AG04450 (cell line): Measurements from ENCODE around the gene ASB14. TPM values are rescaled to one million over a fixed set of nuclear protein-coding genes. Genes with fewer than 3 reads are reported as not detected.
A peak's percentile ranks its signal among the peaks of the same experiment; 100 is the strongest.

Source experiments
- CTCF ChIA-PET: fragments of 300-600, 350-600 bp; formaldehyde crosslinking; extraction: SDS; loops from one replicate; lab custom pipeline; 2022; ENCODE audit warnings: antibody characterized with exemption, inconsistent platforms; lab: Charles Lee
- POLR2A ChIA-PET: fragments of 350-600 bp; formaldehyde crosslinking; extraction: SDS; loops from one replicate; lab custom pipeline; 2021; ENCODE audit warnings: antibody characterized with exemption, inconsistent platforms; lab: Yijun Ruan, JAX
- DNase-seq: peaks from one replicate; pipeline ENCODE4 v3.0.0-alpha.2; 2011; ENCODE audit warnings: low read depth, low spot score
- H3K27ac ChIP-seq: one replicate; pipeline ENCODE4 v1.5.1; 2012; ENCODE audit warnings: low read depth, low read length, control low read depth
- H3K27me3 ChIP-seq: one replicate; pipeline ENCODE4 v1.6.0; 2012; ENCODE audit warnings: low read length; ENCODE audit not compliant: control insufficient read depth, insufficient read depth
- H3K4me3 ChIP-seq: 2 replicates; pipeline ENCODE4 v1.5.1; 2011; ENCODE audit warnings: mild to moderate bottlenecking, low read depth, low read length, control low read depth
- H3K9me3 ChIP-seq: 2 replicates; pipeline ENCODE4 v1.5.1; 2012; ENCODE audit warnings: low read length; ENCODE audit not compliant: control insufficient read depth, insufficient read depth
- CTCF ChIP-seq: IDR thresholded peaks from 2 replicates; pipeline ENCODE4 v1.5.1; 2011; ENCODE audit warnings: low read depth, low read length, control low read depth, inconsistent platforms
- polyA plus RNA-seq: library from polyadenylated mRNA; depleted of rRNA; stranded (reverse); fragments of >200 nt; gene quantifications from 2 replicates; pipeline ENCODE4 v1.2.3, GENCODE V29; 2011; rRNA removed

ASB14 gene
- polyA plus RNA-seq, 1 experiment, result not detected

- TF ChIP-seq CTCF, result no peak
- ChIA-PET CTCF (interaction anchor here (1.1 to 1.5 kb wide), 4 partner anchors 57 to 74 kb away, joined by 4 to 7 read pairs (median 4); no protein-coding TSS in a partner anchor), POLR2A (no interaction called here)
- Histone ChIP-seq H3K4me3 (peak within 1 kb of the TSS; percentile 90), H3K27me3 (no peaks in the 10 kb centered on the region), H3K9me3 (no peaks in the 10 kb centered on the region), H3K27ac (peak within 1 kb of the TSS; percentile 84)
- peak; percentile 53 for DNase-seq
Measured at GRCh38 chr3:57227204-57227929, 65.1 kb downstream of the ASB14 start, which contains the start of gene APPL1. TSS of gene APPL1 (plus strand) at chr3:57227729. CDS start at chr3:57227884, 155 bp downstream.

- ChIA-PET CTCF (interaction anchor here (1.5 kb wide), 2 partner anchors 56 to 57 kb away, joined by 4 to 7 read pairs; no protein-coding TSS in a partner anchor), POLR2A (no interaction called here)
- no peak overlapping the region for H3K27ac ChIP-seq
- no peaks in the 10 kb centered on the region for H3K9me3 ChIP-seq
- no peaks in the 10 kb centered on the region for H3K27me3 ChIP-seq
- no peak for DNase-seq
- TF ChIP-seq CTCF, result no peak
- no peak overlapping the region for H3K4me3 ChIP-seq
Measured at GRCh38 chr3:57226176-57226575, 66.3 kb downstream of the ASB14 start.

- H3K27me3 ChIP-seq, result no peaks in the 10 kb centered on the region
- ChIA-PET CTCF (interaction anchor here (1.1 to 4.4 kb wide), 2 partner anchors 55 to 124 kb away, joined by 3 to 27 read pairs; no protein-coding TSS in a partner anchor), POLR2A (no interaction called here)
- TF ChIP-seq CTCF, result no peak
- H3K27ac ChIP-seq, result no peak overlapping the region
- no peak for DNase-seq
- H3K9me3 ChIP-seq, result no peaks in the 10 kb centered on the region
- H3K4me3 ChIP-seq, result no peak overlapping the region
Measured at GRCh38 chr3:57224856-57225255, 67.6 kb downstream of the ASB14 start.

- no peaks in the 10 kb centered on the region for H3K27me3 ChIP-seq
- DNase-seq, result no peak
- H3K9me3 ChIP-seq, result no peaks in the 10 kb centered on the region
- peak; percentile 38; the same call in 1 of the 2 replicates for TF ChIP-seq CTCF
- H3K4me3 ChIP-seq, result no peak overlapping the region
- ChIA-PET POLR2A (no interaction called here), CTCF (interaction anchor here (0.7 to 4.4 kb wide), 11 partner anchors 28 to 422 kb away, joined by 3 to 27 read pairs (median 3); no protein-coding TSS in a partner anchor)
- H3K27ac ChIP-seq, result no peak overlapping the region
Measured at GRCh38 chr3:57221883-57222282, 70.6 kb downstream of the ASB14 start.

Other genes starting within 250 kb of the ASB14 start
- not detected in 2 replicates for gene SPATA12, start 232.0 kb downstream of the ASB14 start, polyA plus RNA-seq
- 1.4 and 1.6 TPM in 2 replicates for gene IL17RD, start 127.3 kb downstream of the ASB14 start, polyA plus RNA-seq
- 0.36 and 0.46 TPM in 2 replicates for gene HESX1, start 92.7 kb downstream of the ASB14 start, polyA plus RNA-seq
- gene APPL1, start 65.0 kb downstream of the ASB14 start, polyA plus RNA-seq, result 16.9 and 23.5 TPM in 2 replicates